Rectal smooth muscle tissue (tissue), 1 donor: ENCODE data around the gene DPYSL5.
"Not testable (repeated sequence)": the region's sequence is repeated elsewhere in the genome, so short reads cannot be mapped to it uniquely, and the experiment has no call there.

Source experiments
- H3K27ac ChIP-seq: one replicate; pipeline ENCODE4 v1.7.0; 2013; ENCODE audit warnings: low read depth, low read length, inconsistent platforms
- H3K27me3 ChIP-seq: one replicate; pipeline ENCODE4 v1.7.0; 2013; ENCODE audit warnings: low read length; ENCODE audit not compliant: control insufficient read depth, insufficient read depth
- H3K36me3 ChIP-seq: one replicate; pipeline ENCODE4 v1.7.0; 2013; ENCODE audit warnings: low read length; ENCODE audit not compliant: control insufficient read depth, insufficient read depth
- H3K4me1 ChIP-seq: one replicate; pipeline ENCODE4 v1.7.0; 2013; ENCODE audit warnings: low read length; ENCODE audit not compliant: control insufficient read depth, insufficient read depth
- H3K4me3 ChIP-seq: one replicate; pipeline ENCODE4 v1.7.0; 2013; ENCODE audit warnings: low read length
- H3K9ac ChIP-seq: one replicate; pipeline ENCODE4 v1.7.0; 2013; ENCODE audit warnings: low read length

Gene DPYSL5

DNA sequence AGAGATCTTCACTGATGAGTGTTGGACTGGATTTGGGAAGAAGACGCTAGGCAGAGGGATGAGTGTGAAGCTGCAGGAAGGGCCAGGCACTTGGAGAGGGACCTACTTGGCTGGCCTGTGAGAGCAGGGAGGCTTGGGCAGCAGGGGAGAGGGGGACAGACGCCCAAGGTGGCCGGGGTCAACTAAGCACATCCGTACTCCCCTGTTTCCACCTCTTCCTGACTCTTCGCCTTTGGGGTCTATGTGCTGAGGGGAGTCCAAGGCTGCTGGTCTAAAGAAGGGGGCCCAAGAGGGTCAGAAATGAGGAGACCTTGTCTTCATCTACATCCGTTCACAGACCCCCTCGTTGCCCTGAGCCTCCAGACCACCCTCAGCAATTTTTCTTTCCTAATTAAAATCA lies 16.7 kb downstream of the DPYSL5 start:
- no peak overlapping the region for H3K4me3 ChIP-seq
- H3K27me3 ChIP-seq = peaks cover 3% of the 10 kb centered on the region
- no peaks in the 10 kb centered on the region for H3K4me1 ChIP-seq
- H3K36me3 ChIP-seq = no peaks in the 10 kb centered on the region
- H3K27ac ChIP-seq = no peak overlapping the region
- no peak overlapping the region for H3K9ac ChIP-seq

DNA sequence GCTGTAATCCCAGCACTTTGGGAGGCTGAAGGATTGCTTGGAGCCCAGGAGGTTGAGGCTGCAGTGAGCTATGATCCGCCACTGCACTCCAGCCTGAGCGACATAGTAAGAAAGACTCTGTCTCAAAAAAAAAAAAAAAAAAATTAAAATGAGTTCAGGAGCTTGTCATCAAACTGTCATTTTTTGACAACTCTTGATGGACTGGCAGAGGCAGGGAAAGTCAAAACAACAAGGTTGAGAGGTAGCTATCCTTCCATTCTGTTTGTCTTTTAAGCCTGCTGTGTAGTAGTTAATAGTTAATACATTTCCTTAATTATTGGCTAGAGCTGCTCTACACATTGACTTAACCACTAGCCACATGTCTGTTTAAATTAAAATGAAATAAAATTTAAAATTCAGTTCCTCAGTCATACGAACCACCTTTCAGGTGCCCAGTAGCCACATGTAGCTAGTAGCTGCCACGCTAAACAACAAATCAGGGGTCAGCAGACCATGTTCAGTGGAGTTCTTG lies 22.7 kb downstream of the DPYSL5 start:
- Histone ChIP-seq H3K9ac (no peak overlapping the region), H3K27me3 (peaks cover 4% of the 10 kb centered on the region), H3K4me3 (no peak overlapping the region), H3K36me3 (no peaks in the 10 kb centered on the region), H3K27ac (no peak overlapping the region), H3K4me1 (no peaks in the 10 kb centered on the region)

DNA sequence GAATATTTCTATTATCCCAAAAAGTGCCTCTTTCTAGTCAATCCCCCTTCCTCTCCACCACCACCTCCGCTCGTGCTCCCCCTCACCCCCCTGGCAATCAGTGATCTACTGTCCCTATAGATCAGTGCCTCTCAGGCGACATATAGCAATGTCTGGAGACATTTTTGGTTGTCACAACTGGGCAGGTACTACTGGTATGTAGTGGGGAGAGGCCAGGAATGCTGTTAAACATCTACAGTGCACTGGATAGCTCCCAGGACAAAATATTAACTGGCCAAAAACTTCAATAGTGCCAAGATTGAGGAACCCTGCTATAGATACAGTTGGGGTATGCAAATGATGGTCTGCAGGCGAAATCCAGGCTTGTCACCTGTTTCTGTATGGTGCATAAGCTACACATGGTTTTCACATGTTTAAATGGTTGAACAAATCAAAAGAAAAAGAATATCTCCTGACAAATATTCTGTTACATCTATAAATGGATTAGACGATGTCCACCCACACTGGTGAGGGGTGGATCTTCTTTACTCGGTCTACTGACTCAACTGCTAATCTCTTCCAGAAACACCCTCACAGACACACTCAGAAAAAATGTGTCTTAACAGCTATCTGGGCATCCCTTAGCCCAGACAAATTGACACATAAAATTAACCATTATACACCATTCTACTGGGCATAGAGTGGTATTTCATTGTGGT lies 25.5 kb downstream of the DPYSL5 start:
- no peaks in the 10 kb centered on the region for H3K36me3 ChIP-seq
- H3K9ac ChIP-seq = no peak overlapping the region
- H3K27ac ChIP-seq = no peak overlapping the region
- peaks cover 4% of the 10 kb centered on the region for H3K27me3 ChIP-seq
- H3K4me1 ChIP-seq = no peaks in the 10 kb centered on the region
- no peak overlapping the region for H3K4me3 ChIP-seq

DNA sequence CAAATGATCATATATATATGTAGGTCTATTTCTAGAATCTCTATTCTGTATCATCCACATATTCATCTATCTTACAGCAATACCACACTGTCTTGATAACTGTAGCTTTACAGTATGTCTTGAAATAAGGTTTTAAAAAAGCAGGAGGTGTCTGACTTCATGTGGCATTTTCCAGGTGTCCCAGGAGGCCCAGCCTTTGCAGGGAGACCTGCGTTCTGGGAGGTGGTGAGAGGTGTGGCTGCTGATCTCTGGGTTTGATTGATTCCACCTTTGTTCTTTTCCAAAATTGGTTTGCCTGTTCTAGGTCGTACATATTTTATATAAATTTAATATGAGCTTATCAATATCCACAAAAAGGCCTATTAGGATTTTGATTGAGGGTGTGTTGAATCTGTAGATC lies 26.6 kb downstream of the DPYSL5 start:
- Histone ChIP-seq H3K36me3 (no peaks in the 10 kb centered on the region), H3K9ac (no peak overlapping the region), H3K4me3 (no peak overlapping the region), H3K4me1 (no peaks in the 10 kb centered on the region), H3K27me3 (peaks cover 4% of the 10 kb centered on the region), H3K27ac (no peak overlapping the region)

DNA sequence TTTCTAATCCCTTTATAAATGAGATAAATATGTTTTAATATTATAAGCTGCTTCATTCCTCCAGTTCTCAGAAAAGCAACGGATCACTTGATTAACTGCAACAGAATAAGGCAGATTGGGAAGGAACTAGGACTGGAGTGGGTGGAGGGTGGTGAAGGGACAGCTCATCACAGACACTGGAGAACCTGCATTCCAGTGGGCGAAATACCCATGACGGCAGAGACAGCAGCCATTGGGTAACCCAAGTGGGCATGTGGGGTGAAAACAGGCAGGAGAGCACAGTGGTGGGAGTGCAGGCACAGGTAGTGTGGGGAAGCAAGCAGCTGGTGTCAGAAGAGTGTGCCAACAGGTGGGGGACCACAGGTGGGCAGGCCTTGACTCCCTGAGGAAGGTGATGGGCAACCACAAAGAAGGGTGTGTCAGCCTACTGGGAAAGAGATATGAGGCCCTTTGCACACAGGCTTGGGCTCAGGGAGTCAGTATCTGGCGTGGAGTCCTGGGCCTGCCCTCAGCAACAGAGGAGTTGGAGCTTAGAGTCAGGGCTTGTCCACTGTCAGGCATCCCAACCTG lies 27.2 kb downstream of the DPYSL5 start:
- Histone ChIP-seq H3K27me3 (peaks cover 4% of the 10 kb centered on the region), H3K9ac (no peak overlapping the region), H3K36me3 (no peaks in the 10 kb centered on the region), H3K27ac (no peak overlapping the region), H3K4me3 (no peak overlapping the region), H3K4me1 (no peaks in the 10 kb centered on the region)

DNA sequence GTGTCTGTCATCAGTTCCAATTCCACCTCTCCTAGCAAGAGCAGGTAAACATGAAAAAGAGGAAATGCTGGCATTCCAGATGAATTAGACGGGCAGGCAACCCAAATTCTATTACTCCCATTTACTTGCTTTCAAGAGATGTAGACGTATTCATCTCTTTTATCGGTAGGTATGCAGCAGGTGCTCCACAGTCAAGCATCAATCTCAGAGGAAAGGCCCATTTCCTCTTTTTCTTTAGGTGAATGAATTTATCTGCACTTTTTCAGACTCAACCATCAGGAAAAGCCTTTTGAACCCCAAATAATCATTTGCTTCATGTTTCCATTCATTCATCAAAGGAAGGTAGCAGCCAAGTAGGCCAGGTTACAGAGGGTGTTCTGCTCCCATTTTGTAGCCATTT lies 27.9 kb downstream of the DPYSL5 start:
- peaks cover 4% of the 10 kb centered on the region for H3K27me3 ChIP-seq
- no peak overlapping the region for H3K4me3 ChIP-seq
- H3K27ac ChIP-seq = no peak overlapping the region
- H3K9ac ChIP-seq = no peak overlapping the region
- H3K36me3 ChIP-seq = no peaks in the 10 kb centered on the region
- H3K4me1 ChIP-seq = no peaks in the 10 kb centered on the region

DNA sequence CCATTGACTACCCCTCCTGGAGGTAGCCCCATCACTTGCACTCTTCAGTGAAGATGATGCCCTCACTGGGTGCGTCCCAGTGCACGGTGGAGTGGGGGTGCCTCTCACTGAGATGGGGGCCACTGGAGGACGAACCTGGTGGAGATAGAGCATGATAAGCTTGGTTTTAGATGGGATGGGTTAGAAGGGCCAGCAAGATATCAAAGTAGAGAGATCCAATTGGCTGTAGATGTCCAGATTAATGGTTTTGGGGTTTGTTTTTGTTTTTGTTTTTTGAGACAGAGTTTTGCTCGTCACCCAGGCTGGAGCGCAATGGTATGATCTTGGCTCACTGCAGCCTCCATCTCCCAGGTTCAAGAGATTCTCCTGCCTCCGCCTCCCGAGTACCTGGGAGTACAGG lies 28.3 kb downstream of the DPYSL5 start:
- H3K27me3 ChIP-seq = peaks cover 4% of the 10 kb centered on the region
- no peaks in the 10 kb centered on the region for H3K4me1 ChIP-seq
- no peak overlapping the region for H3K9ac ChIP-seq
- no peaks in the 10 kb centered on the region for H3K36me3 ChIP-seq
- H3K4me3 ChIP-seq = no peak overlapping the region
- H3K27ac ChIP-seq = no peak overlapping the region

DNA sequence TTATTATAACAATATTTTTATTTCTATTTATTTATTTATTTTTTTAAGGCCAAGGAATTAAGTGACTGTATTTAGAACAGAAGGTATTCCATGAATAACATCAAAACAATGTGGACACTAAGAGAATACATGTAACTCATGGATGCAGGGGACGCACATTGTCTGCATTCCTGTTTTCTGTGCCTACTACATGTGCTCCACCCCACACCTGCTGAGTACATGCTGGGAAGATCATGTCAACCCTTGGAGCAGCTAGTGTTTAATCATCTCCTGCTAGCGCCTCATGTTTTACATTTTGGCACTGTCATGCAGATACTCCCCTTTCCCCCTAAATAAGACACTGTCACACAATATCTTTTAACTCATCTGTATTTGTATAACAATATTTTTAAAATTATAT lies 29.3 kb downstream of the DPYSL5 start:
- Histone ChIP-seq H3K4me3 (no peak overlapping the region), H3K9ac (no peak overlapping the region), H3K4me1 (no peaks in the 10 kb centered on the region), H3K36me3 (no peaks in the 10 kb centered on the region), H3K27me3 (peaks cover 4% of the 10 kb centered on the region), H3K27ac (no peak overlapping the region)

DNA sequence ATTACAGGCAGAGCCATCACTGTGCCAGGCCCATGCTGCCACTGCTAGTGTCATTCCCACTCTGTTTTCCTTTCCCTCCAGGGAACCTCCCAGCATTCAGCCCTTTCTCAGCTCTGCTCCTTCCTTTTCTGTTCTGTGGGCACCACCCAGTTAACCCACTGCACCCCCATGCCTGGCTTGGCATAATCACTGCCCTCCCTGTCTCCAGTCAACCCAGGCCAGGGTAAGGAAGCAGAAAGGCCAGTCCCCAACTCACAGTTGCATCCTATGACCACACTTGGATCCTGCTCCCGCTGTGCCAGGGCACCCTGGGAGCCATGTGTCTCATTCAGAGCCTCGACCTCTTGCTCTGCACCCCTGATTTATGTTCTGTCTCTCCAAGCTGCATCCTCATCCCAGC lies 32.2 kb downstream of the DPYSL5 start:
- Histone ChIP-seq H3K27ac (no peak overlapping the region), H3K27me3 (peaks cover 2% of the 10 kb centered on the region), H3K4me1 (no peaks in the 10 kb centered on the region), H3K36me3 (no peaks in the 10 kb centered on the region), H3K4me3 (no peak overlapping the region), H3K9ac (no peak overlapping the region)

DNA sequence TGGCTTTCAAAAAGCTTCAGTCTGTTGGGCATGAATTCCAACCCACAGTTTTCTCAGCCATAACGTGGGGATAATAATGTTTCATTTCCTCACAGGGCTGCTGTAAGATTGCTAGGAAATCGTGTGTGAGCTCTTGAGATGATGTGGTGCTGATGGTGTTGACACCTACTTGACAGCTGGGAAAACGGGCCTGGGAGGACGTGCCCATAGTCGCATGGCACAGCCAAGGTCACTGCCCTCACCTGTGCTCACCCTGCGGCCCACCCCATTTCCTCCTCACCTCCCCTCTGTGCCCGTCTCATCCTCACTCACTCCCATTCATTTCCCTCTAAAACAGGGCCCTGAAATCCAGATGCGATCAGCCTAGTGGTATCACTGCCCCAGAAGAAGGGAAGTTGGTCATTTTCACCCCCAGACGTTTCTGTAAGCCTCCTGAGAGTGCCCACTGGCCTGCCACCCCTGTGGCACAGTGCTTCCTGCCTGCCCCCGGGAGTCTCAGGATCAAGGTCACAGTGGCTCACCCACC lies 33.0 kb downstream of the DPYSL5 start:
- no peak overlapping the region for H3K27ac ChIP-seq
- no peaks in the 10 kb centered on the region for H3K4me1 ChIP-seq
- H3K27me3 ChIP-seq = no peaks in the 10 kb centered on the region
- no peak overlapping the region for H3K4me3 ChIP-seq
- no peaks in the 10 kb centered on the region for H3K36me3 ChIP-seq
- no peak overlapping the region for H3K9ac ChIP-seq

DNA sequence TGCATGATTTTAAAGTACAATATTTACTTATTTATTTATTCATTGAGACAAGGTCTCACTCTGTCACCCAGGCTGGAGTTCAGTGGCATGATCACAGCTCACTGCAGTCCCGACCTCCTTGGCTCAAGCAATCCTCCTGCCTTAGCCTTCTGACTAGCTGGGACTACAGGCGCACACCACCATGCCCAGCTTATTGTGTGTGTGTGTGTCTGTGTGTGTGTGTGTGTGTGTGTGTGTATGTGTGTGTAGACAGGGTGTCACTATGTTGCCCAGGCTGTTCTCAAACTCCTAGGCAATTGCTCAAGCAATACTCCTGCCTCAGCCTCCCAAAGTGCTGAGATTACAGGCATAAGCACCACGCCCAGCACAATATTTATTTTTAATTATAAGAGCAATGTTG lies 34.3 kb downstream of the DPYSL5 start:
- H3K27me3 ChIP-seq = not testable (repeated sequence)

DNA sequence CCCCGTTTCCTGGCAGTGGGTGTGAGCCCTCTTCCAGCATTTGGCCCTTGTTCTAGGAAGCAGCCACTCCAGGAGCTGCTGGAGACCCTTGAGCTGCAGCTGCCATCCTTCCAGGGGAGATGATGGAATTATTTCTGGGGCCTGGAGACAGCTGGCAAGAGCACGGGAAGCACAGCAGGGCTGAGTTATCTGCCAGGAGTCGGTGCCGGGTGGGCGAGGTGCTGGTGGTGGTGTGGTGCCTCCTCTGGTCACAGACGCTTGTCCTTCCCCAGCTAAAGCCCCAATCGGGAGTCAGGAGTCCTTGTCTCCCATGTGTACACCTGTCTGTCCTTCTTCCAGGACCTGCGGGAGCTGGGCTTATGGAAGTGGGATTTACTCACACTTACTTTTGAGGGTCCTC lies 36.0 kb downstream of the DPYSL5 start:
- Histone ChIP-seq H3K4me1 (no peaks in the 10 kb centered on the region), H3K27ac (no peak overlapping the region), H3K27me3 (no peaks in the 10 kb centered on the region), H3K9ac (no peak overlapping the region), H3K4me3 (no peak overlapping the region), H3K36me3 (no peaks in the 10 kb centered on the region)

More for the DNA sequence above, 34.3 kb downstream of the DPYSL5 start:
- H3K36me3 ChIP-seq, H3K4me1 ChIP-seq, H3K9ac ChIP-seq, H3K27ac ChIP-seq, H3K4me3 ChIP-seq: not testable (repeated sequence)

DNA sequence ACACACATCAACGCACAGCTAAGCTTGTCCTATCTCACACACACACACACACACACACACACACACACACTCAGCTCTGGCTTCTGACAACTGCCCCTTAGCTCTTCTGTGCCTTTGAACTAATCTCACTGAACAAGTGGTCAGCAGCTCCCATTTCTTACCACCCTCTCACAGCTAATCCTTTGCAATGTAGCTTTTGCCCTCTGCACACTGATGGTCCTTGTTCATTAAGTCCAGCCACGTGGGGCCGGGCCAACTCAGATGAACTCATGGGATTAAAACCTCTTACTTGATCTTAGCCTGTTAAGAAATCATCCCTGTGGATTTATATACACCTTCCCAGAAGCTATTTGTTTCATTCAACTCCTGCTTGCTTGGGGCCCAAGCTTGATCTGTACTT lies 36.6 kb downstream of the DPYSL5 start:
- H3K4me1 ChIP-seq = no peaks in the 10 kb centered on the region
- no peaks in the 10 kb centered on the region for H3K27me3 ChIP-seq
- no peak overlapping the region for H3K9ac ChIP-seq
- no peak overlapping the region for H3K4me3 ChIP-seq
- no peak overlapping the region for H3K27ac ChIP-seq
- no peaks in the 10 kb centered on the region for H3K36me3 ChIP-seq
